Endothelial cell of umbilical vein (primary cell): ENCODE measurements around the gene MTAP. TPM values are rescaled to one million over a fixed set of nuclear protein-coding genes. Genes with fewer than 3 reads are reported as not detected.

Experiments
- BruUV-seq: library from RNA; stranded (reverse); fragments of 400-500 nt; replicated peaks from 2 replicates; lab custom pipeline; 2021; lab: Mats Ljungman, UMichigan
- CTCF ChIA-PET: fragments of 300-600, 350-600 bp; sonication (Branson Sonifier 250); formaldehyde crosslinking; loops from one replicate; lab custom pipeline; 2021; ENCODE audit warnings: antibody characterized with exemption, inconsistent platforms; lab: Charles Lee
- POLR2A ChIA-PET: fragments of 300-600, 350-600 bp; sonication (Branson Sonifier 250); formaldehyde crosslinking; loops from one replicate; lab custom pipeline; 2021; ENCODE audit warnings: antibody characterized with exemption, inconsistent platforms; lab: Charles Lee
- DNase-seq: peaks from one replicate; pipeline ENCODE4 v3.0.0-alpha.2; 2011; ENCODE audit warnings: low read depth, low spot score
- FAIRE-seq: peaks from 2 replicates; lab custom pipeline; 2011; peaks lifted over from hg19 to GRCh38; lab: Jason Lieb, UNC
- H2AFZ ChIP-seq: 2 replicates; pipeline ENCODE4 v1.6.0; 2012; ENCODE audit warnings: low read depth, low read length, control low read depth, inconsistent platforms
- H3K27ac ChIP-seq: 2 replicates; pipeline ENCODE4 v1.5.1; 2011; ENCODE audit warnings: low read depth, mild to moderate bottlenecking, control low read depth, low read length, moderate library complexity; ENCODE audit not compliant: insufficient read depth
- H3K27me3 ChIP-seq, 2 experiments: 2 replicates each; pipeline versions ENCODE4 v1.6.0 to v1.6.1; 2011; ENCODE audit warnings: low read length in 2 of 2, mixed read lengths in 1 of 2; ENCODE audit not compliant: control insufficient read depth in 2 of 2, insufficient read depth in 2 of 2
- H3K36me3 ChIP-seq, 2 experiments: 2 replicates in 1 of 2; 3 replicates in 1 of 2; pipeline ENCODE4 v1.5.1; 2011; ENCODE audit warnings: low read length in 2 of 2, mild to moderate bottlenecking in 1 of 2, moderate library complexity in 1 of 2; ENCODE audit not compliant: control insufficient read depth in 2 of 2, insufficient read depth in 2 of 2; ENCODE audit errors: extremely low read depth in 1 of 2
- H3K4me1 ChIP-seq: 3 replicates; pipeline ENCODE4 v1.5.1; 2011; ENCODE audit warnings: mild to moderate bottlenecking, low read length; ENCODE audit not compliant: control insufficient read depth, insufficient read depth; ENCODE audit errors: extremely low read depth
- H3K4me2 ChIP-seq: 2 replicates; pipeline ENCODE4 v1.6.1; 2011; ENCODE audit warnings: low read length, control low read depth, mixed read lengths; ENCODE audit not compliant: insufficient read depth
- H3K4me3 ChIP-seq, 3 experiments: fragments of 200-600 bp in 1 of 3; sonication (generic), shearing (Covaris generic) in 1 of 3; replicated peaks in 1 of 3; 2 replicates each; pipeline ENCODE4 v1.5.1; 2011 to 2016; ENCODE audit warnings: control low read depth in 3 of 3, low read length in 3 of 3, mild to moderate bottlenecking in 2 of 3, inconsistent platforms in 1 of 3, low read depth in 1 of 3, moderate library complexity in 1 of 3; ENCODE audit not compliant: insufficient read depth in 1 of 3
- H3K79me2 ChIP-seq: 2 replicates; pipeline ENCODE4 v1.6.0; 2012; ENCODE audit warnings: low read length, inconsistent platforms; ENCODE audit not compliant: control insufficient read depth, insufficient read depth
- H3K9ac ChIP-seq: replicated peaks from 2 replicates; pipeline ENCODE3; 2011; ENCODE audit warnings: low read length, control low read depth; ENCODE audit not compliant: insufficient read depth; ENCODE audit errors: extremely low read depth
- H3K9me1 ChIP-seq: replicated peaks from 3 replicates; pipeline ENCODE4 v1.6.0; 2011; ENCODE audit warnings: mild to moderate bottlenecking, low read length; ENCODE audit not compliant: control insufficient read depth, insufficient read depth; ENCODE audit errors: extremely low read depth
- H3K9me3 ChIP-seq: replicated peaks from 2 replicates; pipeline ENCODE4 v1.5.1; 2012; ENCODE audit warnings: low read length, inconsistent platforms; ENCODE audit not compliant: control insufficient read depth, insufficient read depth
- H4K20me1 ChIP-seq: replicated peaks from 2 replicates; pipeline ENCODE3; 2011; ENCODE audit warnings: mild to moderate bottlenecking, low read length; ENCODE audit not compliant: control insufficient read depth, insufficient read depth; ENCODE audit errors: extremely low read depth
- CTCF ChIP-seq, 2 donors: IDR thresholded peaks; 1 replicate in 1 of 2; 2 replicates in 1 of 2; pipeline ENCODE4 v1.5.1; 2011; ENCODE audit warnings: low read length in 2 of 2, mild to moderate bottlenecking in 2 of 2, moderate library complexity in 2 of 2, control low read depth in 1 of 2, inconsistent platforms in 1 of 2, low read depth in 1 of 2; ENCODE audit not compliant: insufficient read depth in 1 of 2; ENCODE audit errors: extremely low read depth in 1 of 2
- FOS ChIP-seq: IDR thresholded peaks from 2 replicates; pipeline ENCODE4 v1.6.1; 2011; ENCODE audit warnings: mild to moderate bottlenecking, low read length, moderate library complexity, borderline replicate concordance; ENCODE audit not compliant: insufficient read depth
- GATA2 ChIP-seq: IDR thresholded peaks from 2 replicates; pipeline ENCODE4 v1.7.0; 2011; ENCODE audit warnings: low read depth, mild to moderate bottlenecking, moderate library complexity, mixed read lengths, low read length; ENCODE audit not compliant: insufficient read length, insufficient read depth
- POLR2AphosphoS5 ChIP-seq: IDR thresholded peaks from 2 replicates; pipeline ENCODE4 v1.6.1; 2012; ENCODE audit warnings: low read depth, mild to moderate bottlenecking, control low read depth, low read length, moderate library complexity; ENCODE audit not compliant: insufficient read depth
- dilution Hi-C: fragments of 300-500 bp; cut with MboI; formaldehyde crosslinking; loops from one replicate; pipeline ENCODE4 v1.15.0; 2019; ENCODE audit warnings: low sequenced_read_pairs; ENCODE audit not compliant: extremely low pct_ligation_motif_present
- intact Hi-C: fragments of 100-400 bp; cut with micrococcal nuclease; formaldehyde crosslinking; loops from one replicate; pipeline ENCODE4 v1.10.0; 2022
- polyA plus RNA-seq, 4 experiments: library from polyadenylated mRNA; depleted of rRNA in 3 of 4; stranded (reverse) in 3 of 4; unstranded in 1 of 4; fragments of >200 nt; gene quantifications; 2 replicates each; pipeline versions ENCODE4 v1.2.1 to v1.2.3, GENCODE V29; 2011 to 2012; ENCODE audit warnings: missing spikeins in 1 of 4
- total RNA-seq: library from RNA; stranded (reverse); gene quantifications from 2 replicates; pipeline ENCODE4 v1.2.3, GENCODE V29; 2021

MTAP gene
- total and polyA plus RNA-seq, 2 donors (not counting 3 experiments of a cell fraction or from before 2014, with no cell fraction given) = 11.3 to 55.1 TPM

GRCh38 chr9:21812946-21813568 is 10.6 kb downstream of the MTAP start:
- Histone ChIP-seq H3K79me2 (peaks cover 24% of the 10 kb centered on the region), H3K36me3 (peaks cover 8 to 9% of the 10 kb centered on the region in 2 experiments), H3K9me3 (no peaks in the 10 kb centered on the region), H3K27ac (peak overlapping the region; percentile 85), H3K4me3 (no peak overlapping the region), H3K9me1 (no peaks in the 10 kb centered on the region), H2AFZ (no peak overlapping the region), H3K9ac (no peak overlapping the region), H3K4me2 (peak overlapping the region; percentile 2), H3K4me1 (peaks cover 20% of the 10 kb centered on the region), H4K20me1 (no peaks in the 10 kb centered on the region), H3K27me3 (no peaks in the 10 kb centered on the region)
- dilution Hi-C loops = no loop called here
- intact Hi-C loops = loop anchor here (1.0 to 5.0 kb wide), 11 partner anchors 196 to 639 kb away; partner anchors contain the start of gene CDKN2B
- no peak for TF ChIP-seq POLR2AphosphoS5
- no peak for TF ChIP-seq FOS
- peak; percentile 86 to 89 for TF ChIP-seq CTCF (IDR thresholded peaks at IDR 0.05; ENCODE audit: extremely low read depth in 1 of 2, insufficient read depth in 1 of 2, low read depth in 1 of 2, low read length in 2 of 2)
- no peak for TF ChIP-seq GATA2
- FAIRE-seq = no peak
- ChIA-PET CTCF (interaction anchor here (0.6 to 4.5 kb wide), 56 partner anchors 11 to 650 kb away, joined by 3 to 166 read pairs (median 5); partner anchors contain the start of genes CDKN2A, CDKN2B, CDKN2B-AS1 and MTAP), POLR2A (interaction anchor here (1.2 kb wide), 1 partner anchor 195 kb away, joined by 4 read pairs; the partner anchor contains the start of gene CDKN2B)
- DNase-seq = peak; percentile 81
- TSS peak; percentile 14 for BruUV-seq
